SK-N-SH (cell line): Measurements from ENCODE around the gene PTPRK.

ENCODE experiments used
- FOSL2 ChIP-seq: IDR thresholded peaks from 2 replicates; pipeline ENCODE4 v1.4.0; 2012; ENCODE audit warnings: low read depth, mild to moderate bottlenecking, moderate library complexity, borderline replicate concordance
- RAD21 ChIP-seq: IDR thresholded peaks from 2 replicates; pipeline ENCODE4 v1.6.1; 2012; ENCODE audit warnings: mild to moderate bottlenecking, low read length
- TF ChIP-seq, protein P1 (sequence below): IDR thresholded peaks from 2 replicates; pipeline ENCODE4 v1.6.1; 2012; ENCODE audit warnings: mild to moderate bottlenecking, low read depth, low read length, moderate library complexity

- TF ChIP-seq FOSL2: no peak
- TF ChIP-seq, protein P1, sequence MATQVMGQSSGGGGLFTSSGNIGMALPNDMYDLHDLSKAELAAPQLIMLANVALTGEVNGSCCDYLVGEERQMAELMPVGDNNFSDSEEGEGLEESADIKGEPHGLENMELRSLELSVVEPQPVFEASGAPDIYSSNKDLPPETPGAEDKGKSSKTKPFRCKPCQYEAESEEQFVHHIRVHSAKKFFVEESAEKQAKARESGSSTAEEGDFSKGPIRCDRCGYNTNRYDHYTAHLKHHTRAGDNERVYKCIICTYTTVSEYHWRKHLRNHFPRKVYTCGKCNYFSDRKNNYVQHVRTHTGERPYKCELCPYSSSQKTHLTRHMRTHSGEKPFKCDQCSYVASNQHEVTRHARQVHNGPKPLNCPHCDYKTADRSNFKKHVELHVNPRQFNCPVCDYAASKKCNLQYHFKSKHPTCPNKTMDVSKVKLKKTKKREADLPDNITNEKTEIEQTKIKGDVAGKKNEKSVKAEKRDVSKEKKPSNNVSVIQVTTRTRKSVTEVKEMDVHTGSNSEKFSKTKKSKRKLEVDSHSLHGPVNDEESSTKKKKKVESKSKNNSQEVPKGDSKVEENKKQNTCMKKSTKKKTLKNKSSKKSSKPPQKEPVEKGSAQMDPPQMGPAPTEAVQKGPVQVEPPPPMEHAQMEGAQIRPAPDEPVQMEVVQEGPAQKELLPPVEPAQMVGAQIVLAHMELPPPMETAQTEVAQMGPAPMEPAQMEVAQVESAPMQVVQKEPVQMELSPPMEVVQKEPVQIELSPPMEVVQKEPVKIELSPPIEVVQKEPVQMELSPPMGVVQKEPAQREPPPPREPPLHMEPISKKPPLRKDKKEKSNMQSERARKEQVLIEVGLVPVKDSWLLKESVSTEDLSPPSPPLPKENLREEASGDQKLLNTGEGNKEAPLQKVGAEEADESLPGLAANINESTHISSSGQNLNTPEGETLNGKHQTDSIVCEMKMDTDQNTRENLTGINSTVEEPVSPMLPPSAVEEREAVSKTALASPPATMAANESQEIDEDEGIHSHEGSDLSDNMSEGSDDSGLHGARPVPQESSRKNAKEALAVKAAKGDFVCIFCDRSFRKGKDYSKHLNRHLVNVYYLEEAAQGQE: no peak
- no peak for TF ChIP-seq RAD21
These were observed 132.0 kb downstream of the PTPRK start for GRCh38 chr6:128388380-128388779.
